T-helper 22 cell (primary cell): ENCODE measurements around the gene EIF4B.
"Not testable (repeated sequence)": the region's sequence is repeated elsewhere in the genome, so short reads cannot be mapped to it uniquely, and the experiment has no call there.

Experiments used
- DNase-seq: peaks from one replicate; pipeline ENCODE4 v3.0.0-alpha.2; 2020; ENCODE audit warnings: low read depth

The EIF4B gene

DNA sequence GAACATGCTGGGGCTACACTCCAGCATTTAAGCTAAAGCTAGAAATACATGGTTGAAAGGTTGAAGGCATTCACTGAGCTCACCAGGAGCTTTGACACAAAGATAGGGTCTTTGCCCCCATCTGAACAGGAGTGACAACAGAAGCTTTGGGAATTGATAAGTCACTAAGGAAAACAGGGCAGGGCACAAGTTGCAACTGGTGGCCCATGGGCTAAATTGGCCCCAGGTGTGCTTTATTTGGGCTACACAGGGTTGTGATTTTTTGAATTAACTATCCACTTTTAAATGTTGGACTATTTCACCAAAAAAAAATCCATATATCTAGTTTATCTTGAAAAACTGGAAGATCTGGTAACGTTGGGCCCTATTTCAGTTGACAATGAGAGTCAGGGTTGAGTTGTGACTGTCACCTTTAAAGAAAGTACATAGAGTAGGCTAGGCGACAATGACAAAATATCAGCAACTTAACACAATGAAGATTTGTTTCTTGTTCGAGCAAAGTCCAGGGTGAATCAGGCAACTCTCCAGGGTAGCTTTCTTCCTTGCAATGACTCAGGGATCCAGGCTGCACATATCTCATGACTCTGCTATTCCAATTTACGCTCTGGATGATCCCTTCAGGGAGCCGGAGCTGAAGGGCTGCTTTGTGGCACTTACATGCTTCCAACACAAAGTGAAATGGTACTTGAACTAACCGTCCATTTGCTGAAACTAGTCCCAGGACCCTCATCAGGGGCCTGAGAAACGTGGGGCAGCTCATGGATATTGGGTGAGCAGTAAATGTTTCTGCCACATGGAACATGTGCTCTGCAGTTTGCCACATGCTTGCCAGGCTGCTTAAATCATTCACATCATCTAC is 13.3 kb upstream of the EIF4B start:
- DNase-seq: no peak

DNA sequence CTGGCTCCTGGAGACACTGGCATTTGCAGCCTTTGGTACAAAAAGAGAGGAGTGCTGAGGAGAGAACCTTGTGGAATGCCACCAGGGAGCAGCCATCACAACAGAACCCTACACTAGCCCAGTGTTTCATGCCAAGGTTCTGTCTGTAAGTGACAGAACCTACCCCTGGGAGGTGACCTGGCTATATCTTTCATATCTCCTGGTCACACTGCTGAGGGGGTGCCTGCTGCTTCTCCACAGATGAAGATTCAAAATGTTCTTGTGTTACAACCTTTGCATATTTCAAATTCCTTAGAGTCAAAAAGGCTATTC is 12.7 kb upstream of the EIF4B start:
- DNase-seq: no peak

DNA sequence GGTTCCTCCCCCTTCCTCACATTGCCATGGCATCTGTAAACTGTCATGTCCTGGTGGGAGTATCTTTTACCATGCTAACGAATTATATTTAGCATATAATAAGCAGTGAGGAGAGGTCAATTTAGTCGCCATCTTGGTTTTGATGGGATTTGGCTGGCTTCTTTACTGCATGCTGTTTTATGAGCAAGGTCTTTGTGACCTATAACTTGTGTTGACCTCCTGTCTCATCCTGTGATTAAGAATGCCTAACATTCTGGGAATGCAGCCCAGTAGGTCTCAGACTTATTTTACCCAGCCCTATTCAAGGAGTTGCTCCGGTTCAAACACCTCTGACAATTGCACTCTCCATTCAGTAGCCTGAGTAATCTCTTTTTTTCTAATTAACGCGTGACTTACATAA is 2.1 kb upstream of the EIF4B start:
- DNase-seq: no peak

DNA sequence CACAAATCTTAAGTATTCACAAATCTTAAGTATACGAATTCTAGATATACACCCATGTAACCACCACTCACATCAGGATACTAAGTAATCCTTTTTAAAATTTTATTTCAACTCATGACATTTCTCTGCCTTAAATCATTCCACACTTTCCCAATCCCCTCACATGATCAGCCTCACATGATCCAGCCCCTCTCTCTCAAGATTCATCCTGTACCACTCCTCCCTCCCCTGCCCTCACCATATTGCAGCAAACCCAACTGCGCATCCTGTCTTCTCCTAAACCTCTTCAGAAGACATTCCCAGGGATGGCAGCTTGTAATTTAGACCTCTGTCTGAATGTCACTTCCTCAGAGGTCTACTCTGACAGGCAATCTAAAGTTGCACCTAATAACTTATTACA is 1.7 kb upstream of the EIF4B start:
- no peak for DNase-seq

DNA sequence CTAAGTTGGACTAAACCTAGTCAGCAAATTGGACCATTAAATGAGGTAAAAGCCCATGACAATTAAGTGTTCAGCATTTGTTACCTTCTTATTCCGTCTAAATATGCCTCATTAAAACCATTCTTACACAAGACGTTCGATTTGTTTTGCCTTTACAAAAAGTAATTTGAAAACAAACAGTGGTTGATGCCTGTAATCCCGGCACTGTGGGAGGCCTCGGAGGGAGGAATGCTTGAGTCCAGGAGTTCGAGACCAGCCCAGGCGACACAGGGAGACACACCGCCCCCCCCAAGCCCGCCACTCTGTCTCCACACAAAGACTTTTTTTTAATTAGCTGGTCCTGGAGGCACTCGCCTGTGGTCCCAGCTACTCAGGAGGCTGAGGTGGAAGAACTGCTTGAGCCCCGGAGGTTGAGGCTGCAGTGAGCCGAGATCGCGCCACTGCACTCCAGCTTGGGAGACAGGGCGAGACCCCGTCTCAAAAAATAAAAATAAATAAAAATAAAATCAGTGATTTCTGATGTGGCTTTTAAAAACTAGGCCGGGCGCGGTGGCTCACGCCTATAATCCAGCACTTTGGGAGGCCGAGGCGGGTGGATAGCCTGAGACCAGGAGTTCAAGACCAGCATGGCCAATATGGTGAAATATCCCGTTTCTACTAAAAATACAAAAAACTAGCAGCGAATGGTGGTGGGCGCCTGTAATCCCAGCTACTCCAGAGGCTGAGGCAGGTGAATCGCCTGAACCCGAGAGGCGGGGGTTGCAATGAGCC is 856 bp upstream of the EIF4B start:
- no peak for DNase-seq

DNA sequence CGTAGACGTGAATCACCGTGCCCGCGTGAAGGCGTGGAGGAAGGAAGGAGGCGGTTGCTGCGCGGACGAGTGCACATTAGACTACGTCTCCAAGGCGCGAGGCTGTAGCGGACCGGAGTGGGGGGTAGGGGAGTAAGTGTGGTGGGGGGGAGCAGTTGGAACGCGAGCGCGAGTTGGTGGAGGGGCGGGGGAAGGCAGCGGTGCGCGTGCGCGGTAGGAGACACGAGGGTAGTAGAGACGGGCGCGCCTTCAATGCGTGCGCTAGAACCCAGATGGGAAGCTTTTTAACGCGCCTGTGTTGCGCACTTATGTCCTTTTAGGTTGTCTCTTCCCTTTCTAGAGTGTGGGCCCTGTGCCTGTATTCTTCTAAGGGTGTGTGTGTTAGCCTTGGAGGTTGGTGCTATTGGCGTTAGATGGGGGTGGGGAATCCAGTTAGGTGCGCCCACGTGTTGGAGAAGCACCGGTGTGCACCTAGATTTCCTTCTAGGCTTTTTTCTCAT is 604 bp downstream of the EIF4B start:
- DNase-seq: peak; percentile 68

DNA sequence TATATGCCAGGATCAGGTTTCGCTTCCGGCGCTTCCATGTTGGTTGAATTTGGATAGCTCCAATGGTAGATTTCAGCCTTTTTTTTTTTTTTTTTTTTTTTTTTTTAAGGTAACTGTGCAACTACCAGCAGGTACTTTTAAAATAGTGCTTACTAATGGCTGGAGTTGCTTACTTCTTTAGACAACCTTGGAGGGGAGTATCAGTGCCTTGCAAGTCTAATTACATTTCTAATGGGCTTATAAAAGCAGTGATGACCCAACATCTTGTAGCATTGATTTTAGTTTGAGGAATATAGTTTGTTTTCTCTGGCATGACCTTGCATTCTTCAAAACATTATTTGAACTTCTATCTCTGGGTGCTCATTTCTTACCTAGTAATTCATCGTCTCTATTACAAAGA is 1.1 kb downstream of the EIF4B start:
- no peak for DNase-seq

DNA sequence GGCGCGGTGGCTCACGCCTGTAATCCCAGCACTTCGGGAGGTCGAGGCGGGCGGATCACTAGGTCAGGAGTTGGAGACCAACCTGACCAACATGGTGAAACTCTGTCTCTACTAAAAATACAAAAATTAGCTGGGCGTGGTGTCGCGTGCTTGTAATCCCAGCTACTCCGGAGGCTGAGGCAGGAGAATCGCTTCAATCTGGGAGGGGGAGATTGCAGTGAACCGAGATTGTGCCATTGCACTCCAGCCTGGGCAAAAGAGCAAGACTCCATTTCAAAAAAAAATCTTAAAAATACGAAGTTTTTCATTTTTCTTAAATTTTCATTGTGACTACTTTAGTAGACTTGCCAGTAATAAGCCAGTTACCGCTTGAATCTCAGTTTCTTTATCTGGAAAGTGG is 2.5 kb downstream of the EIF4B start:
- DNase-seq: not testable (repeated sequence)

DNA sequence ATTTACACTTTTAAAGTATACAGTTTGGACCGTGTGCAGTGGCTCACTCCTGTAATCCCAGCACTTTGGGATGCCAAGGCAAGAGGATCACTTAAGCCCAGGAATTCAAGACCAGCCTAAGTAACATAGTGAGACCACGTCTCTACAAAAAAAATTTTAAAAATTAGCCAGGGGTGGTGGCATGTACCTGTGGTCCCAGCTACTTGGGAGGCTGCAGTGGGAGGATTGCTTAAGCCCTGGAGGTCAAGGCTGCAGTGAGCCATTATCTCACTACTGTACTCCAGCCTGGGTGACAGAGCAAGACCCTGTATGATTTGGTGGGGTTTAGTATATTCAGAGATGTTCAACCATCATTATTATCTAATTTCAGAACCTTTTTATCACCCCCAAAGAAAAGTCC is 4.7 kb downstream of the EIF4B start:
- DNase-seq: no peak

DNA sequence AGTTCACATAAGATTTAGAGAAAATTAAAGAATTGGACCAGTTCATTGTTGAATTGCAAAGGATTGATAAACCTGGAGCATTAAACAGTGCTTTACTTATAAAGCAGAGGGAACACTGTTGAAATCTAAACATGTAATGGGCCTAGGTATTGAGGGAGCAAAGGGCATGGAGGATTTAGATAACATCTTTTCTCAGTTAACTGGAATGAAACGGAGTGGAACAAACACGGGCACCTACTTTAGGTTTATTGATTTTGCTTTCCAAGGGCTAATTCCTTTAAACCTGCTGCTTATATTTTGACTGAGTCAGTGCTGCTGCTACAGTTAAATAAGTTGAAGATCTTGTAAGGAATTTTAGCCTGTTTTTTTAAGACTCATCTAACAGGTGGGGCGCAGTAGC is 5.6 kb downstream of the EIF4B start:
- DNase-seq: no peak

DNA sequence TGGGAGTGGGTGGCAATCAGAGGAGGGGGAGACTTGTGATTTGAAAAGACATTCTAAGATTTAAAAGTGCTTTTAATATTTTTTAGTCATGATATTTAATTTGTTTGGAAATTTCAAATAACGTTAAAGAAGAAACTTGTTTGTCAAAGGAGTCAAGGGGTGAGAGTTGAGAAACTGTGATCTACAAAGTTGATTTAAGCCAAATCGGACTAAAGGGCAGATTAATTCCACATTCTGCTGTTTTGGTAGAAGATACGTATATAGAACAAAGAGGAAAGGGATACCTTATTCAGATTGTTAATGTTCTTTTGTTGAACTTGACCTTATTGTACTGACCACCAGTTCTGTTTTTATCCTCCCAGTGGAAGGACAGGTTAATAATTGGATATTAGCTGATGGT is 6.7 kb downstream of the EIF4B start:
- DNase-seq: no peak

DNA sequence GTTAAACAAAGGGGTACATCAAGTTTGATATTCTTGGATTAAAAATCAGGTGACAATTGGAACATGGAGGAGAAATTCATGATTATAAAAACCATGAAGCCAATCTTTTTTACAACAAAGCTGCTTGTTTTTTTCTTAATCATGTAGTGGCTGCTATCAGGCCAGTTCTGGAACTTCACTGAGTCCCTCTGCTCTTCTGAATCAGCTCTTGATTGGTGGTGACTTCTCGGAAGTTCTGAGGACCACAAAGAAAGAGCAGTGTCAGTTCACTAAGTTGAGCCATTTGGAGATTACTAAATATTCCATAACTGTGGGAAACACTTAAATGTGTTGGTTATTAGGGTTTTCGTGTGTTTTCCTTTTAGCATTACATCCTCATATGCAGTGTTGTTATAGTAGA is 8.5 kb downstream of the EIF4B start:
- DNase-seq: no peak

DNA sequence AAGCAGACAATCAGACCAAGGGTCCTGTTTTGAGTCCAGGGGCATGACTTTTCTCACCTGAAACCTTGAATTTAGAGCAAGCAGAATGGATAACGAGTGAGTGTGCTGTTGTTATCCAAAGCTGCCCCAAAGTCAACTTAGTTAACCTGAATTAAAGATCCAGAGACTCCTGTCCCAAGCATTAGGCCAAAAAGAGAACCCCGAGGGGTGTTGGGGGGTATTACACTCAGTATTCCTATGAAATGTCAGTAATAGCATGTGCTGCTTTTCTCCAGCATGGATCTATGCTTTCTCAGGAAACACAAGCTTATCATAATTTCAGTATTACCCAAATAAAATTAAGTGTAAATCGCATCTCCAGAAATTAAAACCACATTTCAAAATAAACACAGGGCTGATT is 19.0 kb downstream of the EIF4B start:
- DNase-seq: no peak

DNA sequence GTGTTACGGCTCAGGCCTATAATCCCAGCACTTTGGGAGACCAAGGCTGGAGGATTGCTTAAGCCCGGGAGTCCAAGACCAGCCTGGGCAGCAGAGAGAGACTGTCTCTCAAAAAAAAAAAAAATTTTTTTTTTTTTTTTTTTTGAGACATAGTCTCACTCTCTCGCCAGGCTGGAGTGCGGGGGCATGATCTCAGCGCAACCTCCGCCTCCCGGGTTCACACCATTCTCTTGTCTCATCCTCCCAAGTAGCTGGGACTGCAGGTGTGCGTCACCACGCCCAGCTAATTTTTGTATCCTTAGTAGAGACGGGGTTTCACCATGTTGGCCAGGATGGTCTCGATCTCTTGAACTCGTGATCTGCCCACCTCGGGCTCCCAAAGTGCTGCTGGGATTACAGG is 20.8 kb downstream of the EIF4B start:
- DNase-seq: not testable (repeated sequence)

DNA sequence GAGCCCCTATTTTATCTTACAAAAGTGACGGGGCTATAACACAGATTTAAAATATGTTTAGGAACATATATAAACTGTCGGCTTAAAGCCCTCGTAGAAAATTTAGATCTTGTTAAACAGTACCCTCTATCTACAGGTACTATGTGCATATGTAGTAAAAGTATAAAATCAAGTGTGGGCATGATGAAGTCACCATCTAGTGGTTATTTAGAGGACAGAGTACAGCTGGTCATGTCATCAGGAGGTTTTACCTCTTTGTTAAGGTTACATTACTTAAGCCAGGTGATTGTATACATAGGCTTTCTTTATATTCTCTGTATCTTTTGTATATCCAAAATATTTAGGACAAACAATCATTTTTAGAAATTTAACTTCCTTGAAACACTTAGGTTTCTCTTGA is 25.4 kb downstream of the EIF4B start:
- no peak for DNase-seq

DNA sequence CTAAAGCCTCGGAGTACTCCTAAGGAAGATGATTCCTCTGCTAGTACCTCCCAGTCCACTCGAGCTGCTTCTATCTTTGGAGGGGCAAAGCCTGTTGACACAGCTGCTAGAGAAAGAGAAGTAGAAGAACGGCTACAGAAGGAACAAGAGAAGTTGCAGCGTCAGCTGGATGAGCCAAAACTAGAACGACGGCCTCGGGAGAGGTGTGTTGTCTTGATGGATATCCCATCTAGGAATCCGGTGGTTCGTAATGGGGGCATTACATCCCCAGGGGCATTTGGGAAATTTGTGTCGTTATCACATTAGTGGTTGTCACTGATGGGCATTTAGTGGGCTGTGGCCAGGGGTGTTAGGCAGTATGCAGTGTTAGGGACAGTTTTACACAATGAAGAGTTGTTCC is 27.6 kb downstream of the EIF4B start:
- DNase-seq: not testable (repeated sequence)

DNA sequence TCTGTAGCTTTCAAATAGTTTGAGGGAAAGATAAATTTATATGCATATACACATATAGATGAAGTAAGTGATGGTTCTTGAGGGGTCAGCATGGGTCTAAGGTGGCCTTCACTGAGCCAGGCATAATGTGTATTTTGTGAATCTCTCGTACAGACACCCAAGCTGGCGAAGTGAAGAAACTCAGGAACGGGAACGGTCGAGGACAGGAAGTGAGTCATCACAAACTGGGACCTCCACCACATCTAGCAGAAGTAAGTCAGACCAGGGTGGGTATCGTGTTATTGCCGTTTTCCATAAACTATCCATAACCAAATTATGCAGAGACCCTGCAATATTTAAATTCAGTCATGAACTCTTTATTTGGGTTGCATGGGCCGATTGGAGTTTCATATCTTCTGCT is 28.2 kb downstream of the EIF4B start:
- DNase-seq: no peak

DNA sequence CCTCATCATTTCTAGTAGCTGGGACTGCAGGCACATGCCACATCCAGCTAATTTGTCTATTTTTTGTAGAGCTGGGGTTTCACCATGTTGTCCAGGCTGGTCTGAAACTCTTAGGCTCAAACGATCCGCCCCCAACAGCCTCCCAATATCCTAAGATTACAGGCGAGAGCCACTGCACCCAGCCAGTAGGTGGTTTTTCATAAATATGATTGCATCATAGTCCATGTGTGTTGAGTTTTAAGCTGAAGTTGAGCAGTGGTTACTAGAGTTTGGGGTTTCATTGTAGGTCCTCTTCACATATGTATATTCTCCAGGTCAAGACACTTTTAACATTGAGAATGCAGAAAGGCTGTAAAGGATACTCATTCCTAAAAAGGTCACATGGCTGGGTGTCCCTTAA is 30.5 kb downstream of the EIF4B start:
- no peak for DNase-seq

DNA sequence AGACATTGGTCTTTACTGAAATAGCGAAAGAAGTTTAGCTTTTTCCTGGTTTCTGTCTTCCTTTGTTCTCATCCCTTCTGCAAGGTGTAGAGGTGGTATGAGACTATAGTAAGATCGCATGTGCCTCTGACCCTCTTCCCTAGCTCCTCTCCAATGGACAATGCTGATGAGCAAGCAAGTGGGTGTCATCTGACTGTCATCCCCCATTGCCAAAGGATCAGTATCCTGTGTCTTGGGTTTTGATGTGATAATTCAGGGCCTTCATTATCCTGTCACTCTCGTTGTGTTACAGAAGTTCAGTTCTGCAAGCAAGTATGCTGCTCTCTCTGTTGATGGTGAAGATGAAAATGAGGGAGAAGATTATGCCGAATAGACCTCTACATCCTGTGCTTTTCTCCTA is 33.6 kb downstream of the EIF4B start:
- no peak for DNase-seq

DNA sequence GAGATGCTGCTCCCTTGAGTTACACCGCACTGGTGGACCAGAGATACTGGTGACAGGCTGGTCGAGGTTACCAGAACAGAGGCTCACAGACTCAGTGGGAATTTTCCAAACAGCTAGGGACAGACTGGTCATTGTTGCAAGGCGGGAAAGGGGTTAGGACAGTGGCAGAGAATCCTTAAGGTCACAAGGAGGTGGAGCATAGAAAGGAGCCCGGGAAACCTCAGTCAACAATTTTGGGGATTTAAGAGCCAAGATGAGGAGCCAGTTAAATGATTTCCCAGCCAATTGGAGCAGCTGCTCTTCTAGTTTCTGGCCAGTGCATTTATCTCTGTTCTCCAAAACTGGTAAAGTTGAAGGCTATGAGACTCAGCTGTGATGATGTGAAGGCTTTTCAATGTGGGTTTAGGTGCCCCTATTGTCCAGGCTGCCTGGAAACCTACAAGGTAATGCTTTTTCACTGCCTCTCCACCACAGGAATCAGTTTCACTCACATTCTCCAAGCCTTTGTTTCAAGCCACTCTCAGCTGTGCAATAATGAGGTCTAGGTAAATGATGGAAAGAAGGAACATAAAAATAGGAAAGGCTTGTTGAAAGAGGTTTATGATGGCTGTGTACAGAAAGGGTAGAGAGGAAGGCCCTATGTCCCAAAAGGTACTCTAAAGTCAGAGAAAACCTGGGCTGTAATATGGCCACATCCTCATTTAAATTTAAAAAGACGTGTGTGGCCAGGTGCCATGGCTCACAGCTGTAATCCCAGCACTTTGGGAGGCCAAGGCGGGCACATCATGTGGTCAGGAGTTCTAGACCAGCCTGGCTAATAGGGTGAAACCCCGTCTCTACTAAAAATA is 36.6 kb downstream of the EIF4B start:
- DNase-seq: no peak

DNA sequence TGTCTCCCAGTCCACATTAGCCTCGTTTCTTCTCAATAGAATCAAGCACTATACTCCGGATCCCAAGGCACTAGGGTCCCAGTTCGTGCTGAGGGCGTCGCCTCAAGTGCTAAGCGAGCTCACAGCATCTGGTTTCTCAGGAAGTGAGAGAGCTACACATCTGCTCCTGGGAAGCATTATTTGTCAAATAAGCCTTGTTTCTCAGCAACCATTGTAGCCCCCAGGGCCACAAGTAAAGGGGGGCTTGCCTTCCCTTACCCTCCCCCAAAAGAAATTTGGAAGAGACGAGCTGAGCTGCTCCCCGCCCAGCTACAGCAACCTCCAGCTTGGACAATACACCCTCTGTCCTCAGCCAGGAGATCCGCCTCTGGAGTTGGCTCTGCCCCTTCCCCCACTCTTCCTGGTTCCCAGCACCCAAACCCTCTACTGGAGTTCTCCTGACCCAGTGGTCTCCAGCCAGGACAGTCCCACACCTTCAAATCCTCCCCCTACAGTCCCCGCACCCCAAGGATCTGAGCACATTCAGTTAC is 37.9 kb downstream of the EIF4B start:
- DNase-seq: no peak
